IMR-90 (cell line): ENCODE measurements around the gene ADARB2. TPM values are rescaled to one million over a fixed set of nuclear protein-coding genes. Genes with fewer than 3 reads are reported as not detected.

Source experiments
- ATAC-seq: fragments of 200-7000 bp; cut with Tn5 transposase; 2 replicates; pipeline ENCODE4 v1.9.1; 2020; ENCODE audit warnings: low read depth, mild to moderate bottlenecking, moderate library complexity
- BruUV-seq: library from RNA; stranded (reverse); fragments of 400-500 nt; replicated peaks from 2 replicates; lab custom pipeline; 2021; lab: Mats Ljungman, UMichigan
- CTCF ChIA-PET: fragments of 300-600 bp; formaldehyde crosslinking; extraction: SDS; loops from one replicate; lab custom pipeline; 2021; ENCODE audit warnings: antibody characterized with exemption; lab: Yijun Ruan, JAX
- POLR2A ChIA-PET: fragments of 300-600 bp; sonication (Branson Sonifier 250); formaldehyde crosslinking; loops from one replicate; lab custom pipeline; 2022; ENCODE audit warnings: antibody characterized with exemption; ENCODE audit not compliant: unreplicated experiment; lab: Charles Lee
- DNase-seq: peaks from one replicate; pipeline ENCODE4 v3.0.0; 2013
- H2AFZ ChIP-seq: replicated peaks from 2 replicates; pipeline ENCODE3; 2013; ENCODE audit warnings: low read length, mild to moderate bottlenecking; ENCODE audit not compliant: poor library complexity
- H2AK5ac ChIP-seq: 2 replicates; pipeline ENCODE4 v1.6.1; 2013; ENCODE audit warnings: low read depth, low read length, inconsistent platforms
- H2AK9ac ChIP-seq: replicated peaks from 2 replicates; pipeline ENCODE3; 2013; ENCODE audit warnings: mild to moderate bottlenecking, low read depth, low read length, moderate library complexity; ENCODE audit not compliant: poor library complexity
- H2BK120ac ChIP-seq: 2 replicates; pipeline ENCODE4 v1.6.1; 2013; ENCODE audit warnings: low read depth, low read length, inconsistent platforms
- H2BK15ac ChIP-seq: 3 replicates; pipeline ENCODE4 v1.6.1; 2013; ENCODE audit warnings: low read depth, low read length, inconsistent platforms
- H2BK20ac ChIP-seq: 2 replicates; pipeline ENCODE4 v1.6.1; 2013; ENCODE audit warnings: low read depth, mild to moderate bottlenecking, inconsistent platforms, low read length, moderate library complexity
- H2BK5ac ChIP-seq: 2 replicates; pipeline ENCODE4 v1.6.1; 2013; ENCODE audit warnings: mild to moderate bottlenecking, low read depth, low read length, inconsistent platforms; ENCODE audit not compliant: poor library complexity, severe bottlenecking
- H3K14ac ChIP-seq: replicated peaks from 2 replicates; pipeline ENCODE4 v1.6.1; 2013; ENCODE audit warnings: low read depth, low read length, inconsistent platforms
- H3K18ac ChIP-seq: 2 replicates; pipeline ENCODE4 v1.6.1; 2013; ENCODE audit warnings: low read depth, low read length, control low read depth
- H3K23ac ChIP-seq: 2 replicates; pipeline ENCODE4 v1.6.1; 2013; ENCODE audit warnings: low read depth, low read length, inconsistent platforms
- H3K27ac ChIP-seq: 2 replicates; pipeline ENCODE4 v1.5.1; 2013; ENCODE audit warnings: mild to moderate bottlenecking, control low read depth, low read length; ENCODE audit not compliant: insufficient read depth
- H3K27me3 ChIP-seq: 2 replicates; pipeline ENCODE4 v1.6.1; 2013; ENCODE audit warnings: low read length; ENCODE audit not compliant: control insufficient read depth, insufficient read depth
- H3K36me3 ChIP-seq: 2 replicates; pipeline ENCODE4 v1.6.1; 2013; ENCODE audit warnings: low read length, mixed read lengths; ENCODE audit not compliant: control insufficient read depth, insufficient read depth
- H3K4ac ChIP-seq: 2 replicates; pipeline ENCODE4 v1.6.1; 2013; ENCODE audit warnings: low read depth, low read length, inconsistent platforms
- H3K4me1 ChIP-seq: 2 replicates; pipeline ENCODE4 v1.6.1; 2013; ENCODE audit warnings: low read length, mixed read lengths; ENCODE audit not compliant: control insufficient read depth, insufficient read depth
- H3K4me2 ChIP-seq: 2 replicates; pipeline ENCODE4 v1.6.1; 2013; ENCODE audit warnings: low read depth, mild to moderate bottlenecking, control low read depth, low read length, moderate library complexity
- H3K4me3 ChIP-seq: 2 replicates; pipeline ENCODE4 v1.5.1; 2013; ENCODE audit warnings: low read depth, mild to moderate bottlenecking, control low read depth, low read length, moderate library complexity; ENCODE audit not compliant: insufficient read depth
- H3K56ac ChIP-seq: 2 replicates; pipeline ENCODE4 v1.6.1; 2013; ENCODE audit warnings: low read length, inconsistent platforms; ENCODE audit not compliant: insufficient read depth; ENCODE audit errors: extremely low read depth
- H3K79me1 ChIP-seq, 2 experiments: 2 replicates each; pipeline ENCODE4 v1.6.1; 2013; ENCODE audit warnings: low read length in 2 of 2, inconsistent platforms in 1 of 2, low read depth in 1 of 2
- H3K9ac ChIP-seq: 2 replicates; pipeline ENCODE4 v1.6.1; 2013; ENCODE audit warnings: low read depth, low read length, control low read depth
- H3K9me1 ChIP-seq: 2 replicates; pipeline ENCODE4 v1.6.1; 2013; ENCODE audit warnings: low read length, inconsistent platforms; ENCODE audit not compliant: insufficient read depth
- H3K9me3 ChIP-seq: 2 replicates; pipeline ENCODE4 v1.6.1; 2013; ENCODE audit warnings: low read length; ENCODE audit not compliant: control insufficient read depth, insufficient read depth
- H4K20me1 ChIP-seq: 2 replicates; pipeline ENCODE4 v1.6.1; 2013; ENCODE audit warnings: low read length, inconsistent platforms; ENCODE audit not compliant: insufficient read depth
- H4K5ac ChIP-seq: 2 replicates; pipeline ENCODE4 v1.6.1; 2013; ENCODE audit warnings: mild to moderate bottlenecking, low read depth, low read length, control low read depth
- H4K8ac ChIP-seq, 2 experiments: 2 replicates each; pipeline ENCODE4 v1.6.1; 2013; ENCODE audit warnings: low read depth in 2 of 2, low read length in 2 of 2, control low read depth in 1 of 2, inconsistent platforms in 1 of 2
- H4K91ac ChIP-seq: 2 replicates; pipeline ENCODE4 v1.6.1; 2013; ENCODE audit warnings: low read depth, low read length, inconsistent platforms; ENCODE audit not compliant: insufficient read depth
- CEBPB ChIP-seq: IDR thresholded peaks from 2 replicates; pipeline ENCODE4 v1.6.1; 2012; ENCODE audit warnings: low read depth, low read length, improper control_type of control experiment
- ELK1 ChIP-seq: fragments of 150-350 bp; IDR thresholded peaks from 2 replicates; pipeline ENCODE4 v1.6.1; 2016; ENCODE audit warnings: low read depth, mild to moderate bottlenecking, low read length, moderate library complexity, borderline replicate concordance
- MAFK ChIP-seq: IDR thresholded peaks from 2 replicates; pipeline ENCODE4 v1.6.1; 2012; ENCODE audit warnings: low read depth, low read length, improper control_type of control experiment
- NFE2L2 ChIP-seq: fragments of 150-350 bp; IDR thresholded peaks from 2 replicates; pipeline ENCODE4 v1.6.1; 2016; ENCODE audit warnings: low read depth, mild to moderate bottlenecking, low read length
- RCOR1 ChIP-seq: IDR thresholded peaks from 2 replicates; pipeline ENCODE4 v1.6.1; 2012; ENCODE audit warnings: mild to moderate bottlenecking, low read length, improper control_type of control experiment; ENCODE audit not compliant: insufficient replicate concordance
- SMC3 ChIP-seq: fragments of 150-350 bp; IDR thresholded peaks from 2 replicates; pipeline ENCODE4 v1.6.1; 2016; ENCODE audit warnings: low read depth, mild to moderate bottlenecking, antibody characterized with exemption, low read length, moderate library complexity
- WGBS, 2 experiments: methylation state at CpG; one replicate each; pipeline versions ENCODE4 v1.1.5 to v1.1.7; 2013; ENCODE audit warnings: missing lambda C conversion rate in 2 of 2; ENCODE audit not compliant: insufficient read length in 1 of 2; ENCODE audit errors: extremely low coverage in 2 of 2; 5-methylcytosine and 5-hydroxymethylcytosine counted together
- dilution Hi-C: fragments of 300-500 bp; cut with HindIII; formaldehyde crosslinking; loops from one replicate; pipeline ENCODE4 v1.14.3; 2018; ENCODE audit warnings: low sequenced_read_pairs; ENCODE audit not compliant: unreplicated experiment
- in situ Hi-C: fragments of 300-500 bp; cut with MboI; formaldehyde crosslinking; loops from 3 replicates; pipeline ENCODE4 v1.14.3; 2019; ENCODE audit warnings: low sequenced_read_pairs, inconsistent platforms, mixed read lengths
- intact Hi-C: fragments of 100-400 bp; cut with micrococcal nuclease; formaldehyde crosslinking; loops from 2 replicates; pipeline ENCODE4 v1.10.0; 2022
- polyA plus RNA-seq, 3 experiments: library from polyadenylated mRNA; depleted of rRNA; stranded (reverse); fragments of >200 nt; gene quantifications; 2 replicates each; pipeline ENCODE4 v1.2.3, GENCODE V29; 2012; ENCODE audit warnings: low replicate concordance in 1 of 3
- total RNA-seq: library from RNA; depleted of rRNA; stranded (reverse); fragments of >200 nt; gene quantifications from 2 replicates; pipeline ENCODE4 v1.2.3, GENCODE V29; 2012

The ADARB2 gene
- total and polyA plus RNA-seq, 2 of the 4 experiments (the other 2 are of a cell fraction) = not detected

- Histone ChIP-seq H2BK5ac (no peak overlapping the region), H4K91ac (no peak overlapping the region), H2BK15ac (no peak overlapping the region), H3K9me1 (no peaks in the 10 kb centered on the region), H3K9me3 (peaks cover 37% of the 10 kb centered on the region), H4K8ac (no peak overlapping the region), H3K14ac (no peak overlapping the region), H2BK120ac (no peak overlapping the region), H2BK20ac (no peak overlapping the region), H3K4me2 (no peak overlapping the region), H3K4me1 (no peaks in the 10 kb centered on the region), H3K18ac (no peak overlapping the region), H3K27me3 (no peaks in the 10 kb centered on the region), H4K20me1 (no peaks in the 10 kb centered on the region), H2AK5ac (no peak overlapping the region), H4K5ac (no peak overlapping the region), H2AK9ac (no peak overlapping the region), H3K36me3 (no peaks in the 10 kb centered on the region), H3K4ac (no peak overlapping the region), H2AFZ (no peak overlapping the region), H3K4me3 (no peak overlapping the region), H3K56ac (no peak overlapping the region), H3K27ac (no peak overlapping the region), H3K79me1 (no peaks in the 10 kb centered on the region), H3K9ac (no peak overlapping the region), H3K23ac (no peak overlapping the region)
- TF ChIP-seq ELK1 = no peak
- no peak for TF ChIP-seq NFE2L2
- no peak for TF ChIP-seq SMC3
- no peak for TF ChIP-seq RCOR1
- no peak for TF ChIP-seq CEBPB
- TF ChIP-seq MAFK = no peak
- no peak for ATAC-seq
- no TSS peak for BruUV-seq
- ChIA-PET CTCF (no interaction called here), POLR2A (no interaction called here)
- intact Hi-C loops = no loop called here
- no CpG with 5 or more reads among the region's 7 CpGs for WGBS, 2 experiments
- DNase-seq = no peak
- dilution Hi-C loops = no loop called here
- in situ Hi-C loops = no loop called here
Observed at GRCh38 chr10:1536341-1536740, 201.0 kb downstream of the ADARB2 start.
